Progenitor cell of endocrine pancreas (in vitro differentiated cells): ENCODE measurements around the gene TSPAN5. TPM values are rescaled to one million over a fixed set of nuclear protein-coding genes. Genes with fewer than 3 reads are reported as not detected.

ENCODE experiments used
- DNase-seq: peaks from one replicate; pipeline ENCODE4 v3.0.0; 2021; ENCODE audit warnings: low spot score; ENCODE audit not compliant: unreplicated experiment
- H3K27ac Mint-ChIP-seq: 2 replicates; pipeline ENCODE4 v1.8.0; 2021; ENCODE audit warnings: mild to moderate bottlenecking, moderate library complexity, mixed read lengths
- H3K27me3 Mint-ChIP-seq: 2 replicates; pipeline ENCODE4 v1.8.0; 2021; ENCODE audit warnings: mixed read lengths
- H3K36me3 Mint-ChIP-seq: 2 replicates; pipeline ENCODE4 v1.8.0; 2022; ENCODE audit warnings: mixed read lengths; ENCODE audit not compliant: insufficient read depth
- H3K4me1 Mint-ChIP-seq: 2 replicates; pipeline ENCODE4 v1.8.0; 2021; ENCODE audit warnings: low read depth, mixed read lengths
- H3K4me3 Mint-ChIP-seq: 2 replicates; pipeline ENCODE4 v1.8.0; 2021; ENCODE audit warnings: low read depth, mild to moderate bottlenecking, moderate library complexity, mixed read lengths
- H3K9me3 Mint-ChIP-seq: 2 replicates; pipeline ENCODE4 v1.8.0; 2021; ENCODE audit warnings: low read depth, mixed read lengths
- total RNA-seq: library from RNA; stranded (reverse); gene quantifications from 2 replicates; pipeline ENCODE4 v1.2.1, GENCODE V29; 2021
- TF ChIP-seq, protein P1 (sequence below): fragments of 200-600 bp; sonication (generic); IDR thresholded peaks from one replicate; pipeline ENCODE4 v1.5.0; 2021; ENCODE audit warnings: antibody characterized with exemption, mild to moderate bottlenecking; ENCODE audit not compliant: unreplicated experiment

TSPAN5 gene
- total RNA-seq, 1 donor from 2014 or later = 6.1 TPM

DNA sequence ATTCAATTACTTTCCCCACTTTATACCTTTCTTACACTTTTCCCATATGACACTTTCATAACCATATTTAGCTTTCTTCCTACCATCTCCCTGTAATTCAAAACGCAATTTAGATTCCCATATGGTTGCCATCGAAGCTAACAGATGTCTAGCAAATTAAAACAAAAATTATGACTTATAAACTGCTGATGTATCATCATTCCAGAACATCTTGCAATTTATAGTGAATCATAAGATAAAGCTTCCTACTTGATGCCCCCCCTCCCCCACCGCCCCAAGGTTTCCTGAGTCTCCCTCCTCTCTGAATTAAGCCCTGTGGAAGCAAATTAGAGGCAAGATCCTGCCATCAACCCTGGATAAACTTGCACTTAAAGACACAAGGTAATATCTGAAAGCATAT, 5.4 kb downstream of the TSPAN5 start:
- H3K27ac Mint-ChIP-seq = no peak overlapping the region

DNA sequence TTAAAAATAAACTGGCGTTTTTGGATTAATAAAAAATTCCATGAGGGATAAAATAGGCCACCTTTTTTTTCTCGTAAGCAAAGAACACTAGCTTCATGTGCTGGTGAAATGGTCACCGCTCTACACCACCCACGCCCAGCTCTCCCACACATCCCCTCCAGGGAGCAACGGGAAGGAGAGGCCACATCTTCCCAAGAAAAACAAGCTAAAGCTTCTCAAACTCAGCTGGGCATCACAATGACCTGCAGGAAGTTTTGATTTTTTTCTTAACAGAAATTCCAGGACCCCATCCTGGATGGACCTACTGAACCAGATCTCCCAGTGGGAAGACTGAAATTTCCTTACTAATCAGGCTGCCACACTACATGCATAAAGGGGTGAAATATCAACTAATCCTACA, 9.8 kb downstream of the TSPAN5 start:
- TF ChIP-seq, protein P1, sequence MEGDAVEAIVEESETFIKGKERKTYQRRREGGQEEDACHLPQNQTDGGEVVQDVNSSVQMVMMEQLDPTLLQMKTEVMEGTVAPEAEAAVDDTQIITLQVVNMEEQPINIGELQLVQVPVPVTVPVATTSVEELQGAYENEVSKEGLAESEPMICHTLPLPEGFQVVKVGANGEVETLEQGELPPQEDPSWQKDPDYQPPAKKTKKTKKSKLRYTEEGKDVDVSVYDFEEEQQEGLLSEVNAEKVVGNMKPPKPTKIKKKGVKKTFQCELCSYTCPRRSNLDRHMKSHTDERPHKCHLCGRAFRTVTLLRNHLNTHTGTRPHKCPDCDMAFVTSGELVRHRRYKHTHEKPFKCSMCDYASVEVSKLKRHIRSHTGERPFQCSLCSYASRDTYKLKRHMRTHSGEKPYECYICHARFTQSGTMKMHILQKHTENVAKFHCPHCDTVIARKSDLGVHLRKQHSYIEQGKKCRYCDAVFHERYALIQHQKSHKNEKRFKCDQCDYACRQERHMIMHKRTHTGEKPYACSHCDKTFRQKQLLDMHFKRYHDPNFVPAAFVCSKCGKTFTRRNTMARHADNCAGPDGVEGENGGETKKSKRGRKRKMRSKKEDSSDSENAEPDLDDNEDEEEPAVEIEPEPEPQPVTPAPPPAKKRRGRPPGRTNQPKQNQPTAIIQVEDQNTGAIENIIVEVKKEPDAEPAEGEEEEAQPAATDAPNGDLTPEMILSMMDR = no peak
- Mint-ChIP-seq H3K4me1 (no peaks in the 10 kb centered on the region), H3K36me3 (peaks cover 3% of the 10 kb centered on the region), H3K9me3 (peaks cover 10% of the 10 kb centered on the region), H3K27ac (no peak overlapping the region), H3K4me3 (no peak overlapping the region), H3K27me3 (peaks cover 6% of the 10 kb centered on the region)
- no peak for DNase-seq

More for the DNA sequence above, 5.4 kb downstream of the TSPAN5 start:
- Mint-ChIP-seq H3K4me1 (peaks cover 11% of the 10 kb centered on the region), H3K27me3 (peaks cover 47% of the 10 kb centered on the region), H3K4me3 (no peak overlapping the region), H3K9me3 (peaks cover 10% of the 10 kb centered on the region), H3K36me3 (peaks cover 3% of the 10 kb centered on the region)
- TF ChIP-seq, protein P1 = no peak
- DNase-seq = no peak

DNA sequence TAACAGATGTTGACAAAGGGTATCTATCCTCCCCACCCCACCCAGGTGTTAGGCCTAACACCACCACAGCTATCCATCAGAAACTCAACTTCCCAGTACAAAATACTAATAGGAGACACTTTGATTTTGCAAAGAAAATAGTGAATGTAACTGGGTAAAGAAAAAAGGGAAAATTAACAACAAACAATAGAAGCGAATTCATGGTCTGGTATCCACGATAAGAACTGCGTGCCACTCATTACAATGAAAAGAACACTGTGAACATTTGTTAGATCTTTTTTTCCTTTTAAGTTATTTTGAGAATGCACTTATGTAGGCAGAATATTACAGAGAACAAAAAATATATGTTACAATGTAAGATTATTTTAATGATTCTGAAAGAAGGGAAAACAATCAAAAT, 12.0 kb downstream of the TSPAN5 start:
- peaks cover 10% of the 10 kb centered on the region for H3K9me3 Mint-ChIP-seq
- H3K27ac Mint-ChIP-seq = no peak overlapping the region
- H3K27me3 Mint-ChIP-seq = no peaks in the 10 kb centered on the region
- no peaks in the 10 kb centered on the region for H3K4me1 Mint-ChIP-seq
- H3K36me3 Mint-ChIP-seq = peaks cover 3% of the 10 kb centered on the region
- TF ChIP-seq, protein P1 = no peak
- H3K4me3 Mint-ChIP-seq = no peak overlapping the region
- no peak for DNase-seq

DNA sequence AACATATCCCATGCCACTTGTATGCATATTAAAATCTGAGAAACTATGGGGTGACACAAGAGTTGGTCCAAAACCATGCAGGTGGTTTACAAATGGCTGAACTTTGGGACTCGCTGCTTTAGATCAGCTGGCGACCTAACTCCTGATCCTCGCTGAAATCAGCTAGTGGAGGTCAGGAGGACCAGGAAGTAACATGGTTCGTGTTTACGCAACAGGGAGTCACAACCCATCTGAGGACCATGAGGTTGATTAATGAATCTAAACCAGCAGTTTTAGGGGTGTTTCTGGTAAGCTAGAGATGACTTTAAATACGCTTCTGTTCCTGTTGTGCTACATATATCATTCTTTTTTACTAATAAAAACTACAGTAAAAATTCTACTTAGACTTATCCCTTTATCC, 12.9 kb downstream of the TSPAN5 start:
- no peaks in the 10 kb centered on the region for H3K27me3 Mint-ChIP-seq
- TF ChIP-seq, protein P1 = no peak
- no peak overlapping the region for H3K4me3 Mint-ChIP-seq
- H3K36me3 Mint-ChIP-seq = peaks cover 3% of the 10 kb centered on the region
- no peak overlapping the region for H3K27ac Mint-ChIP-seq
- H3K4me1 Mint-ChIP-seq = no peaks in the 10 kb centered on the region
- peaks cover 7% of the 10 kb centered on the region for H3K9me3 Mint-ChIP-seq
- no peak for DNase-seq

DNA sequence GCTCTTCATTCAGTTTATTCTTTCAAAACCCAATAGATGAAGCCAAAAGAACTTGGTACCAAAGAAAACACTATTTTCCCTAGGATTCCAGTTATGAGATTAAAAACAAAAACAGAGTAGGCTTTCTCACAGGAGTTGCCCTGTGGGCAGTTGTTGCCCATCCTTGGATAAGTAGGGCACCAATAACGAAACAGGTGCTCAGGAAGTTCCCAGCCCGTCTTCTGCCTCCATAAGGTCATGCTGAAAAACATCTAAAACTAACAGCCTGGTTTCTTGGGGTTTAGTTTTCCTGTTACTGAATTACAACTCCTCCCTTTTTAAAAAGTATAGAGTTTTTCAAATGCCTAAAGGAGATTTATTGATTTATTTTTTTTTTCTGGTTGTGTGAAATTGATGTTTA, 14.7 kb downstream of the TSPAN5 start:
- no peak overlapping the region for H3K4me3 Mint-ChIP-seq
- no peak overlapping the region for H3K27ac Mint-ChIP-seq
- DNase-seq = no peak
- TF ChIP-seq, protein P1 = no peak
- no peaks in the 10 kb centered on the region for H3K27me3 Mint-ChIP-seq
- H3K36me3 Mint-ChIP-seq = no peaks in the 10 kb centered on the region
- no peaks in the 10 kb centered on the region for H3K9me3 Mint-ChIP-seq
- no peaks in the 10 kb centered on the region for H3K4me1 Mint-ChIP-seq
